GM12872 (cell line): ENCODE data around the gene MUC22.
A peak's percentile ranks its signal among the peaks of the same experiment; 100 is the strongest.

ENCODE experiments used
- TF ChIP-seq, protein P1 (sequence below): IDR thresholded peaks from 3 replicates; pipeline ENCODE4 v1.5.1; 2011; ENCODE audit warnings: low read depth, mild to moderate bottlenecking, low read length, moderate library complexity; ENCODE audit not compliant: insufficient read depth

Gene MUC22

DNA sequence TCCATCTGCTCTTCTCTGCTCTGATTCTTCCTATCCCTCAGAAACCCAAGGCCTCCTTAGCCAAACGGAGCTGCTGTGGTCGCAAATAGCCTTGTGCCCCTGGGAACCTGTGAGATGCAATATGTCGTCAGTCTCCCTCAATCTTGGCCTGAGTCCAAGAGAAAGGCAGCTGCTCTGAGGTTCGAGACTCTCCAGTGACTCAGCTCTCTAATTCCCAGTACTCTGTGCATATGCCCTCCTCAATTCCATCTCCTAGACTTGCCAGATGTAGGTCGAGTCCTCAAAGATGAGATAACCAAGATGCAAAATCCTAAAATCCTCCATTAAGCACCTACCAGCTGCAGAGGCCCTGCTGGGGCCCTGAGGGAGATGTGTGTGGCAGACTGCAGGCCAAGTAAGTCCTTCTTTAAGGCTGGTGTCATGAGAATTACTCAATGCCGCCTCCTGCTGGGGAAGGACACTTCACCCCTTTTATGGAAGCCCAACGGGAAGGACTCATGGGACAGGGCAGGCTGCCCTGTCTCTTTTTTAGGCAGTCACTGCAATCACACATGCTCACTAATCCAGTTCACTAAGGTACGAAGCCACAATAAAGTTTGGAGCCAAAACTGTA is 73.6 kb downstream of the MUC22 start:
- TF ChIP-seq, protein P1, sequence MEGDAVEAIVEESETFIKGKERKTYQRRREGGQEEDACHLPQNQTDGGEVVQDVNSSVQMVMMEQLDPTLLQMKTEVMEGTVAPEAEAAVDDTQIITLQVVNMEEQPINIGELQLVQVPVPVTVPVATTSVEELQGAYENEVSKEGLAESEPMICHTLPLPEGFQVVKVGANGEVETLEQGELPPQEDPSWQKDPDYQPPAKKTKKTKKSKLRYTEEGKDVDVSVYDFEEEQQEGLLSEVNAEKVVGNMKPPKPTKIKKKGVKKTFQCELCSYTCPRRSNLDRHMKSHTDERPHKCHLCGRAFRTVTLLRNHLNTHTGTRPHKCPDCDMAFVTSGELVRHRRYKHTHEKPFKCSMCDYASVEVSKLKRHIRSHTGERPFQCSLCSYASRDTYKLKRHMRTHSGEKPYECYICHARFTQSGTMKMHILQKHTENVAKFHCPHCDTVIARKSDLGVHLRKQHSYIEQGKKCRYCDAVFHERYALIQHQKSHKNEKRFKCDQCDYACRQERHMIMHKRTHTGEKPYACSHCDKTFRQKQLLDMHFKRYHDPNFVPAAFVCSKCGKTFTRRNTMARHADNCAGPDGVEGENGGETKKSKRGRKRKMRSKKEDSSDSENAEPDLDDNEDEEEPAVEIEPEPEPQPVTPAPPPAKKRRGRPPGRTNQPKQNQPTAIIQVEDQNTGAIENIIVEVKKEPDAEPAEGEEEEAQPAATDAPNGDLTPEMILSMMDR, result peak; percentile 68
